Activated naive CD4-positive, alpha-beta T cell treated with anti-CD3 and anti-CD28 coated beads, Interleukin-2, amount 50 U/mL, for 72 hours (primary cell): ENCODE results near the gene FITM1. TPM values are rescaled to one million over a fixed set of nuclear protein-coding genes. Genes with fewer than 3 reads are reported as not detected.

ENCODE experiments used
- ATAC-seq, 2 donors: fragments of 150-1000 bp; cut with Tn5 transposase; 2 replicates each; pipeline ENCODE4 v1.10.0; 2021; ENCODE audit warnings: mild to moderate bottlenecking in 2 of 2, moderate library complexity in 2 of 2
- DNase-seq, 2 donors: peaks; one replicate each; pipeline ENCODE4 v3.0.0; 2021 to 2022; ENCODE audit warnings: low spot score in 2 of 2
- H3K27ac Mint-ChIP-seq, 2 donors: one replicate each; pipeline ENCODE4 v1.8.0; 2022; ENCODE audit warnings: mild to moderate bottlenecking in 2 of 2, mixed read lengths in 2 of 2
- H3K36me3 Mint-ChIP-seq, 2 donors: one replicate each; pipeline ENCODE4 v1.8.0; 2022; ENCODE audit warnings: mixed read lengths in 2 of 2
- H3K9me3 Mint-ChIP-seq, 2 donors: one replicate each; pipeline ENCODE4 v1.8.0; 2022; ENCODE audit warnings: mixed read lengths in 2 of 2
- total RNA-seq, 2 donors: library from RNA; stranded (reverse); gene quantifications; one replicate each; pipeline ENCODE4 v1.2.3, GENCODE V29; 2022

The FITM1 gene
- total RNA-seq, 2 donors from 2014 or later = 0.49 to 2.2 TPM

DNA sequence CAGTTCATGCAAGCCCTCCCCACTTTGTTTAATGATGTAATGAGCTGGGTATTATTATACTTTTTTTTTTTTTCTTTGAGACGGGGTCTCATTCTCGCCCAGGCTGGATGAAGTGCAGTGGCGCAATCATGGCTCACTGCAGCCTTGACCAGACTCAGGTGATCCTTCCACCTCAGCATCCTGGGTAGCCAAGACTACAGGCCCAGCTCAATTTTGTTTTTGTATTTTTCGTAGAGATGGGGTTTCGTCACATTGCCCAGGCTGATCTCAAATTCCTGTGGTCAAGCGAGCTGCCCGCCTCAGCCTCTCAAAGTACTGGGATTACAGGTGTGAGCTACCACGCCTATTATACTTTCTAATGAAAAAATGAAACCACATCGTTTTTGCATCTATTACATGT, 20.4 kb upstream of the FITM1 start:
- peak overlapping the region in 1 of 2 donors; percentile 86 for H3K27ac Mint-ChIP-seq
- DNase-seq (no peak), ATAC-seq (no peak)
- peaks cover under 1 to 2% of the 10 kb centered on the region in 2 donors for H3K36me3 Mint-ChIP-seq
- no peaks in the 10 kb centered on the region for H3K9me3 Mint-ChIP-seq

DNA sequence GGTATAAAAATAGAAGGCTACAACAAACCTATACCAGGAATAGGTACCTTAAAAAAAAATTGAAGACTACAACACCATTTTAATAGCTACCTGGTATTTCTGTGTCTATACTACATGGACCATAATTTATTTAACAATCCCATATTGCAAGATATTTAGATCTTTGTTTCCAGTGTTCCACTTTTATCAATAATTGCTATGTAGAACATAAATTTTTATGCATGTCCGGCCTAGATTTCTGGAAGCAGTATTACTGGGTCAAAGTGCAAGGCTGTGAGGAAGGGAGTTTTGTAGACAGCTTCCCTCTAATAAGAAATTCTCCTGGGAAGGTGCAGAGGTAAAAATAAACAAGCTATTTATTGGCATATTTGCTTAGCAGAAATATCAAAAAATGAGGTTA, 19.9 kb upstream of the FITM1 start:
- ATAC-seq (no peak), DNase-seq (no peak)
- no peaks in the 10 kb centered on the region for H3K9me3 Mint-ChIP-seq
- peak overlapping the region in 1 of 2 donors; percentile 32 for H3K27ac Mint-ChIP-seq
- peaks cover 5% of the 10 kb centered on the region in 2 donors for H3K36me3 Mint-ChIP-seq

DNA sequence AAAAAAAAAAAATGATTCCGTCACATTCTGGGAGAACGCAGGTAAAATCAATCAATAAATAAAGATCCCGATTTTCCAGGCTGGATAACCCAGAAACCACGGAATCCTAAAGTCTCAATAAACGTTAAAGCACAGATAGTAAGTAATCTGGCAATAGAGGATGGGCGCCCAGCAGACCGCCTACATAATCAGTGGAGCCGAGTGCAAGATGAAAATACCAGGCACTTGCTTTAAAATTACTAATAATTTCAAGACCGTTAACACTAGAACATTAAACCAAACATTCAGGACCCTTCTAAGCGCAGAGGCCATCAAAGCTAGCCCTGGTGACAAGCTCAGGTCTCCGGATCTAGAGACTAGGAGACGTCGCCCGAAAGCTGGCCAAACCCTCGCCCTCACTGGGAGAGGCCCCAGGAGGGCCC, 17.1 kb upstream of the FITM1 start:
- no peaks in the 10 kb centered on the region for H3K9me3 Mint-ChIP-seq
- ATAC-seq (no peak), DNase-seq (no peak)
- H3K27ac Mint-ChIP-seq = peak overlapping the region; percentile 99
- peaks cover 18 to 34% of the 10 kb centered on the region in 2 donors for H3K36me3 Mint-ChIP-seq

DNA sequence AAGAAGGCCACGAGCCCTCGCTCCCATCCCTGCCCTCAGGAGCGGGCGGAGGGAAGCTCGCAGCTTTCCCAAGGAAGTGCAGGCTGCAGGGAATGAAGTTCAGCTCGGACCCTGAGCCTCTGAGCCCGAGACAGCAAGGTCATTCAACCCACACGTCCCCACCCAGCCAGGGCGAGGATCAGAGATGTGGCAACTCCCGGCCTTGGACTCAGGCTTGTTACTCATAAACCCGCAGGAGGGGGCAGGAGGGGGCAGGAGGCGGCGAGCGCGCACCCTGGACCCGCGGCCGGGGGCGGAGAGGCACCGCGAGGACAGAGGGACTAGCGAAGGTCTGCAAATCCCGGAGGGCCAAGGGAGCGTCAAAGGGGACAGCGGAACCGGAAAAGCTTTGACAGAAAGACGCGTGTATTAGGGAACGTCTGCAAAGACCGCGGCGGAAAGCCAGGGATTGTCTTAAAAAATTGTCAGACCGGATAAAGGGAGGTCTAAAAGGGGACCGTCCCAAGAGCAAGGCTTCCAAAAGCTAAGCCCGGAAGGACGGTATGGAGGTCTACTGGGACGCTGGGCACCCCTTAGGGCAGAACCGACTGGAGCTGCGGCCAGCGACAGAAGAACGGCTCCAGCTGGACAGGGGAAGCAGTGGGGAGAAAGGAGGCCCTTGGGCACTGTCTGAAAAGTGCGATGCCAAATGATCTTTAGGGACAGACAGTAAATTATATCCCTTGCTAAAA, 16.5 kb upstream of the FITM1 start:
- Mint-ChIP-seq H3K9me3 (no peaks in the 10 kb centered on the region), H3K36me3 (peaks cover 23 to 40% of the 10 kb centered on the region in 2 donors)
- ATAC-seq = peak; percentile 44 to 58

DNA sequence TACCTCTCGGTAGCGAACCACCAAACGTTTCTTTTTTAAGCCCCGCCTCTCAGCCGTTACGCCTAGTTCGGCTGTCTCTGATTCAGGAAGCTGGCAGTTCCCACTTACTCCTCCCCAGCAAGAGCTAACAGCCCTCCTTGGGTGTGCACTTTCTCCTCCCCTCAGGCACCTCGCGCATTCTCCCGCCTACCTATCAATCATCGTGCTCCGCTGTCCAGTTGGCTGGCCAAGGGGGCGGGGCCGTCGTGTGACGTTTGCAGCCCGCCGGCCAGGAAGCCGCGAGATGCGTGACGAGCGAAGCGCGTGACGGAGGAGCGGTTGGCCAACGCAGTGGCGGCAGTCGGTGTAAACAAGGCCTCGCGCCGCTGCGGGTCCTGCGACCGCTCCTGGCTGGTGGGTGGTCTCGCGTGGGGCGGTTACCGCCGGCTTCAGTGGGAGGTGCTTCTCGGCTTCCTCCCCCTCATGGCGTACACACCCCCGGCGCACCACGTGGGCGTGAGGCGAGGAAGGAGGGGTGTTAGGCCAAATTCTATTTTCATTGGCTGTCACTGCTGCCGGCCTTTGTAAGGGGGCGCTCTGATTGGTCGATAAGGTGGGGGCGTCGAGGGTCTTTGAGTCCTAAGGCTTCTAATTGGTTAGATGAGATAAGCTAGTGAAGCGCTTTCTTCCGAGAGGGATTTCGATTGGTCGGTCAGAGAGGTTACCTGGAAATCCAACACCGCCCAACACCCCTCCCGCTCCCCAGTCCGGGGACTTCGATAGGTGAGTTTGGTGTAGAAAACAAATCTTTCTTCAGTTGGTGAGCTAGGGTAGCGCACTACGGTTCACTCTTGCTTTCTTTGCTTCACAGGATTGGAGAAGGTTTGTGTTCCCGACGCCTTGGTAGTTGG, 15.7 kb upstream of the FITM1 start, which contains the start of the genes DCAF11 and NRL:
Gene DCAF11, plus strand, starts transcription at position 246 of the 890 bp plus-strand sequence. CDS start 818 bp downstream, outside the sequence.
Gene NRL, minus strand, starts transcription at position 418 of the 890 bp plus-strand sequence. CDS start 32,101 bp downstream, outside the sequence.
- ATAC-seq (peak; percentile 89 to 91), DNase-seq (peak; percentile 96 to 99)
- no peaks in the 10 kb centered on the region for H3K9me3 Mint-ChIP-seq
- H3K27ac Mint-ChIP-seq = peak within 1 kb of the TSS; percentile 99
- peaks cover 27 to 43% of the 10 kb centered on the region in 2 donors for H3K36me3 Mint-ChIP-seq

More for the DNA sequence above, 16.5 kb upstream of the FITM1 start:
- peak; percentile 76 to 90 for DNase-seq
- H3K27ac Mint-ChIP-seq = peak overlapping the region; percentile 99

DNA sequence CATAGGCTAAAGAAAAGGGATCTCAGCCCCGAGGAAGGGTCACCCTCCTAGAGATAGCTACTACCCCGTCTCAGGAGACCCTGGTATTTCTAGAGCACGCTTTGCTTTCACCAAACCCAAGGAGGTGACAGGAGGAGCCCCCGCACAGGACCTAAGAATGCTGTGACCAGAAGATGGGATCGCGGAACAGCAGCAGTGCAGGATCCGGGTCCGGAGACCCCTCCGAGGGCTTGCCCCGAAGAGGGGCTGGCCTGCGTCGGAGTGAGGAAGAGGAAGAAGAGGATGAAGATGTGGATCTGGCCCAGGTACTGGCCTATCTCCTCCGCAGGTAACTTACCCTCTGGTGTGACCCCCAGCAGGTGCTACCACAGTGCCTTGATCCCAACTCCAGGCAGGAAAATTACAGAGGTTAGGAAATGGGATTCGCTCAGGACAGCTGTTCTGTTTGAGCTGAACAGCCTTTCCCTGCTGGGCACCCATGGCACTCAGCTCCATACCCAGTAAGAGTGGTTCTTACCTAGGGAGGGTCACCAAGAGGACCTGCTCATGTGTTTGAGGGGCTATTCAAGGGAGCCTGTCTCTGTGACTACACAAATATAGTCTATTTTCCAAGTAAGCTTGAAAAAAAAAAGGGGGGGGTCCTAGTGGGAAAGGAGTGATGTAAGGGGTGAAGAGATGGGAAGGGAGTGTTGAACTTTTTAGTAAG, 14.9 kb upstream of the FITM1 start:
- Mint-ChIP-seq H3K9me3 (no peaks in the 10 kb centered on the region), H3K36me3 (peaks cover 27 to 43% of the 10 kb centered on the region in 2 donors)

DNA sequence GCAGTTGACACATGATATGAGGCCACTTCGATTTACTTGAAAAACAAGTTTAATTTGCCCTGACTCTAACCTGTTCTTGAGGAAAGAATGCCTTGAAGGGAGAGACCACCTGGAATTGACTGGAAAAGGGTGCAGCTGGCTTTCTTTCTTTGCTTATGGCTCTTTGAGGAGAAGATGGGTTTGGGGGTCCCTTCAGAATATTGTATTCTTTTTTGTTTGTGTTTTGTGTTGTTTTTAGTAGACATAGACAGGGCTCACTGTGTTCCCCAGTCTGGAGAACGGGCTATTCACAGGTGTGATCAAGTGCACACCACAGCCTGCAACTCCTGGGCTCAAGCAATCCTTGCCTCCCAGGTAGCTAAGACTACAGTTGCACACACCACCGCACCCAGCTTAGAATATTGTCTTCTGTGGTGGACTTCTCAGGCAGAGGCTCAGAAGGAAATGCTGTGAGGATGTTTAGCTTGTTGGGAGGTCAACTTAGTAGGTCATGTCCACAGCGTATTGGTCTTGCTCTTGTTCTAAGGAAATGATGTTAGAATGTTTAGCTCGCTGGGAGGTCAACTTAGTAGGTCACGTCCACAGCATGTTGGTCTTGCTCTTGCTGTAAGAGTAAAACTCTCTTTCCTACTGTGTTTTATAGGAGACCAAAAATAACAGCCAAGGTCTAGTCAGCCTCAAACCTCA, 14.2 kb upstream of the FITM1 start:
- Mint-ChIP-seq H3K36me3 (peaks cover 27 to 43% of the 10 kb centered on the region in 2 donors), H3K9me3 (no peaks in the 10 kb centered on the region), H3K27ac (peak overlapping the region; percentile 87 to 99)
- no peak for DNase-seq
- no peak for ATAC-seq

More for the DNA sequence above, 14.9 kb upstream of the FITM1 start:
- peak overlapping the region; percentile 99 for H3K27ac Mint-ChIP-seq
- DNase-seq (no peak), ATAC-seq (no peak)

DNA sequence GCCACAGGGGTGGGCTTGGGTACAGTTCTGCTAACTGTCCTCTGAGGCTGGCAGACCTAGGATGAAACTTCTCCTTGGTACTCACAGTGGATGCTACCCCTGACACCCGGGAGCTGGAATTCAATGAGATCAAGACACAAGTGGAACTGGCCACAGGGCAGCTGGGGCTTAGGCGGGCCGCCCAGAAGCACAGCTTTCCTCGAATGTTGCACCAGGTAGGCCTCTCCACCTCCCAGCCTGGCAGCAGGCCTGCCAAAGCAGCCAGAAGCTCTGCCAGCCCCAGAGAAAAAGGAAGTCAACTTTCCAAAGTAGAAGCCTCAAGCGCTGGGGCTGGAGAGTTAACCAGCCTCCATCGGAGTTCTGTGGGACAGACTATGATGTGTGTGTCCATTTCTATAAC, 13.3 kb upstream of the FITM1 start:
- Mint-ChIP-seq H3K36me3 (peaks cover 27 to 48% of the 10 kb centered on the region in 2 donors), H3K27ac (no peak overlapping the region), H3K9me3 (no peaks in the 10 kb centered on the region)
- no peak for ATAC-seq
- no peak for DNase-seq

DNA sequence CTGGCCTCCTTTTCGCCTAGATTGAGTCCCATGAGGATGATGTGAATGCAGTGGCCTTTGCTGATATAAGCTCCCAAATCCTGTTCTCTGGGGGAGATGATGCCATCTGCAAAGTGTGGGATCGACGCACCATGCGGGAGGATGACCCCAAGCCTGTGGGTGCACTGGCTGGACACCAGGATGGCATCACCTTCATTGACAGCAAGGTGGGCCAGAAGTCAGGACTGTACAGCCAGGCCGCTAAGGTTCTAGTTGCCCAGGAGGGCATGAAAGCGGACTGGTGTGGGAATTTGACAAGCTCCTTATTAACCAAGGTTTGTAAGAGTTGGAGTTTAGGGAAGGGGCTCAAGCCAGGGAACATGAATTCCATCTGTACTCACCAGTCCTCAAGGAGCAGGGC, 10.8 kb upstream of the FITM1 start:
- Mint-ChIP-seq H3K36me3 (peaks cover 27 to 48% of the 10 kb centered on the region in 2 donors), H3K27ac (peak overlapping the region in 1 of 2 donors; percentile 34), H3K9me3 (no peaks in the 10 kb centered on the region)
- ATAC-seq = no peak
- DNase-seq = no peak

DNA sequence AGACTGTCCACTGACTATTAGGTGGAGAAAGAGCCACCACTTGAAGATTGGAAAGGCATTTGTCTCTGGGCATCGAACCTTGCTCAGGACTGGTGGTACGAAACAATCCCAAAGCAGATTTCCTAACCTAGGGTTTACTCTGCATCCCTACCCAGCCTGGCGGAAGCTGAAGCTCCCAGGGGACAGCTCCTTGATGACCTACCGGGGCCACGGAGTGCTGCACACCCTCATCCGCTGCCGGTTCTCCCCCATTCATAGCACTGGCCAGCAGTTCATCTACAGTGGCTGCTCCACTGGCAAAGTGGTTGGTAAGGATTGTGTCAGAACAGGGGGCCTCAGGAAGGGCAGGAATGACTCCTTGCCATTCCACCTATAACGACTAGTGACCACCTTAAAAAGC, 9.2 kb upstream of the FITM1 start:
- Mint-ChIP-seq H3K9me3 (no peaks in the 10 kb centered on the region), H3K27ac (no peak overlapping the region), H3K36me3 (peaks cover 19 to 35% of the 10 kb centered on the region in 2 donors)
- no peak for ATAC-seq
- DNase-seq = no peak

DNA sequence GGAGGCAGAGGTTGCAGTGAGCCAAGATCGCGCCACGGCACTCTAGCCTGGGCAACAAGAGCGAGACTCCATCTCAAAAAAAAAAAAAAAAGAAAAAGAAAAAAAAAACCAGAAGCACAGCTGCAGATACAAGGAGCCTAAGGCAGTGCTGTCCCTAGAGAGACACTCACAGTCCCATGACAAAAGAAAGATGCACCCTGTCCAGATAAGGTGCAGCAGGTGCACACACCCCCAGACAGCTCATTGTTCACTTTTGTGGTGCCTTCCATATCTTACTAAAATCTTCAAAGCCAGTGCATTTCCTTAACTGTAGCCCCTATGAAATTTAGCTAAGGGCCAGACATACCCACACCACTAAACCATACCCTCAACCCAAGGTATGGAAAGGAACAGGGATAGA, 8.0 kb upstream of the FITM1 start:
- ATAC-seq (no peak), DNase-seq (no peak)
- no peak overlapping the region for H3K27ac Mint-ChIP-seq
- no peaks in the 10 kb centered on the region for H3K9me3 Mint-ChIP-seq
- H3K36me3 Mint-ChIP-seq = peaks cover 11 to 23% of the 10 kb centered on the region in 2 donors

DNA sequence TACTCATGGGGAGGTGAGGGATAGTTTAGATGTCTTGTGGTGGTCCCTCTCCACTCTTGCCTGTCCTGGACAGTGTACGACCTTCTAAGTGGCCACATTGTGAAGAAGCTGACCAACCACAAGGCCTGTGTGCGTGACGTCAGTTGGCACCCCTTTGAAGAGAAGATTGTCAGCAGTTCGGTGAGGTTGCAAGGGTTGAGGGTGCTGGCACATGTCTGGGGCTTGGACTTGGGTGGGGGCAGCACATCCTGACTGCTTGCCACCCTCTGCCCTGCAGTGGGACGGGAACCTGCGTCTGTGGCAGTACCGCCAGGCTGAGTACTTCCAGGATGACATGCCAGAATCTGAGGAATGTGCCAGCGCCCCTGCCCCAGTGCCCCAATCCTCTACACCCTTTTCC, 7.6 kb upstream of the FITM1 start:
- Mint-ChIP-seq H3K27ac (peak overlapping the region in 1 of 2 donors; percentile 73), H3K9me3 (no peaks in the 10 kb centered on the region), H3K36me3 (peaks cover 11 to 18% of the 10 kb centered on the region in 2 donors)
- DNase-seq (no peak), ATAC-seq (peak in 1 of 2 donors; percentile 16)

DNA sequence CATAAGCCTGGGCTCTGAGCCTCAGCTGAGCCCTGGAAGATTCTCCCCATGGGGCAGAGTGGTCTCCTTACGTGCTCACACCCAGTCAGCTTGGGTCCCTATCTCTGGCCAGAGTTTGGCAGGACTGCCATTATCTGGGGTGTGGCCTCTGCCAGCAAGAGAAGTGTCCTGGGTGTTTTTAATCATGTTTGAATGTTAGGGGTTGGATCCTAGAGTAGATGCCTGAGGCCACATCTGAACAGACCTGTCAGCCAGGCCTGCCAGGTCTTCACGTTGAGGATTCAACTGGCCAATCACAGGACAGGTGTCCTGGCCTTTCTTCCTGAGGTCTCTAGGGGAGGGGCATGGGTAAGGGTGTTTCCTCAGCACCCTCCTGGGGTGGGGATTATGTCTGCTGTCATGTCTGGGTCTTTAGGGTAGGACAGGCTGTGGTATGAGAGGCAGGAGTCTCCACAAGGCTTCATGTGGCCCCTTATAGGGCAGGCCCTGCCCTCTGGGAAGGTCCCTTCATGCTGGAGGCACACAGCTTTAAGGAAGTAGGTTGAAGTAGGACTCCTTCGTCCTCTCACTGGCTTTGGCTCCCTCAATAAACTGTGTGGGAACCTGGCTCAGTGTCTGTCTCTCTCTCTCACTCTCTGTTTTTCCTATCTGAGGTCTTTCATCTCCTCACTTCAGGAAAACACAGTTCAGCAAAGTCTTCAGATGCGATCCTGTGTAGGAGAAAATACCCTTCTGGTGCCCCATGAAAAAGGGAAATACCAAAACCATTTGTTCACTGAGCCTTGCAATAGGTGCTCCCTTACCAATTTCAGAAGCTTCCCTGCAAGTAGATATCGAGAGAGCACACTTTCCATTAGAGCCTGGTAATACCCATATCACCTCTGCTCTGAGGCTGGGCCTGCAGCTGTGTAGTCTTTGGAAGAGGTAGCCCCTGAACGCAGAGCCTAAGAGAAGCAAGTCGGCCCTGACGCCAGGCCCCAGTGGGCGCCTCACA, 6.7 kb upstream of the FITM1 start:
- Mint-ChIP-seq H3K27ac (peak overlapping the region in 1 of 2 donors; percentile 50), H3K36me3 (peaks cover 6 to 10% of the 10 kb centered on the region in 2 donors), H3K9me3 (no peaks in the 10 kb centered on the region)
- DNase-seq (no peak), ATAC-seq (peak in 1 of 2 donors; percentile 36)

DNA sequence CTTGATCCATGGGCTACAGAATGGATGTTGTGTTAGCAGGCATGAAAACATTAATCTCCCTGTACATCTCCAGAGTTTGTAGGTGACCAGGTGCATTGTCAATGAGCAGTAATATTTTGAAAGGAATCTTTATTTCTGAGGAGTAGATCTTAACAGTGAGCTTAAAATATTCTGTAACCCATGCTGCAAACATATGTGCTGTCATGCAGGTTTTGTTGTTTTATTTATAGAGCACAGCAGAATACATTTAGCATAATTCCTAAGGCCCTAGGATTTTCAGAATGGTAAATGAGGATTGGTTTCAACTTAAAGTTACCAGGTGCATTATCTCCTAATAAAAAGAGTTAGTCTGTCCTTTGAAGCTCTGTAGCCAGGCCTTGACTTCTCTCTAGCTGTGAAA, 3.5 kb upstream of the FITM1 start:
- H3K27ac Mint-ChIP-seq = no peak overlapping the region
- H3K36me3 Mint-ChIP-seq = no peaks in the 10 kb centered on the region
- DNase-seq = no peak
- no peaks in the 10 kb centered on the region for H3K9me3 Mint-ChIP-seq
- ATAC-seq = no peak

DNA sequence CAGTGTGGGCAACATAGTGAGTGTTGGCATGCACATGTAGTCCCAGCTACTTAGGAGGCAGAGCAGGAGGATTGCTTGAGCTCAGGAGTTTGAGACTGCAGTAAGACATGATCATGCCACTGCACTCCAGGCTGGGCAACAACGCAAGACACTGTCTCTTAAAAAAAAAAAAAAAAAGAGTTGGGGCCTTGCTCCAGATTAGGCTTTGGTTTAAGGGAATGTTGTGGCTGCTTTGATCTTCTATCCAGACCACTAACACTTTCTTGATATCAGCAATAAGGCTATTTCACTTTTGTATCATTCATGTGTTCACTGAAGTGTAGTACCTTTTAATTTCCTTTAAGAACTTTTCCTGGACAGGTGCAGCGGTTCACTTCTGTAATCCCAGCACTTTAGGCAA, 2.8 kb upstream of the FITM1 start:
- Mint-ChIP-seq H3K36me3 (no peaks in the 10 kb centered on the region), H3K27ac (no peak overlapping the region), H3K9me3 (no peaks in the 10 kb centered on the region)
- no peak for DNase-seq
- ATAC-seq = no peak
